Left ventricle myocardium inferior (tissue), 1 donor: Measurements from ENCODE around the gene GLYAT. TPM values are rescaled to one million over a fixed set of nuclear protein-coding genes. Genes with fewer than 3 reads are reported as not detected.

Experiments used
- DNase-seq: peaks from one replicate; pipeline ENCODE4 v3.0.0-alpha.2; 2020
- H3K27ac ChIP-seq: fragments of 200-600 bp; replicated peaks from 2 replicates; pipeline ENCODE4 v1.8.0; 2021
- H3K27me3 ChIP-seq: fragments of 200-600 bp; 2 replicates; pipeline ENCODE4 v1.8.0; 2021; ENCODE audit warnings: low read depth
- H3K36me3 ChIP-seq: fragments of 200-600 bp; 2 replicates; pipeline ENCODE4 v1.8.0; 2021
- H3K4me1 ChIP-seq: fragments of 200-600 bp; 2 replicates; pipeline ENCODE4 v1.8.0; 2021
- H3K4me3 ChIP-seq: fragments of 200-600 bp; 2 replicates; pipeline ENCODE4 v1.8.0; 2021; ENCODE audit warnings: mild to moderate bottlenecking, moderate library complexity
- H3K9me3 ChIP-seq: fragments of 200-600 bp; replicated peaks from 2 replicates; pipeline ENCODE4 v1.8.0; 2021
- CTCF ChIP-seq: fragments of 200-600 bp; IDR thresholded peaks from 2 replicates; pipeline ENCODE4 v1.8.0; 2021; ENCODE audit warnings: antibody characterized with exemption, mild to moderate bottlenecking, borderline replicate concordance
- intact Hi-C: fragments of 100-400 bp; cut with micrococcal nuclease; formaldehyde crosslinking; loops from one replicate; pipeline ENCODE4 v1.11.0; 2022
- total RNA-seq: library from RNA; stranded (reverse); fragmentation: NEBNext Ultra II Directional; extraction: Animal tissue kit (Norgen Biotek cat#: 25700); gene quantifications from one replicate; pipeline ENCODE4 v1.2.1, GENCODE V29; 2021
- donor health status: DM: no; HTN: yes; CAD: no; lungs with severe emphysema.

GLYAT gene
- total RNA-seq, 1 donor from 2014 or later: not detected

DNA sequence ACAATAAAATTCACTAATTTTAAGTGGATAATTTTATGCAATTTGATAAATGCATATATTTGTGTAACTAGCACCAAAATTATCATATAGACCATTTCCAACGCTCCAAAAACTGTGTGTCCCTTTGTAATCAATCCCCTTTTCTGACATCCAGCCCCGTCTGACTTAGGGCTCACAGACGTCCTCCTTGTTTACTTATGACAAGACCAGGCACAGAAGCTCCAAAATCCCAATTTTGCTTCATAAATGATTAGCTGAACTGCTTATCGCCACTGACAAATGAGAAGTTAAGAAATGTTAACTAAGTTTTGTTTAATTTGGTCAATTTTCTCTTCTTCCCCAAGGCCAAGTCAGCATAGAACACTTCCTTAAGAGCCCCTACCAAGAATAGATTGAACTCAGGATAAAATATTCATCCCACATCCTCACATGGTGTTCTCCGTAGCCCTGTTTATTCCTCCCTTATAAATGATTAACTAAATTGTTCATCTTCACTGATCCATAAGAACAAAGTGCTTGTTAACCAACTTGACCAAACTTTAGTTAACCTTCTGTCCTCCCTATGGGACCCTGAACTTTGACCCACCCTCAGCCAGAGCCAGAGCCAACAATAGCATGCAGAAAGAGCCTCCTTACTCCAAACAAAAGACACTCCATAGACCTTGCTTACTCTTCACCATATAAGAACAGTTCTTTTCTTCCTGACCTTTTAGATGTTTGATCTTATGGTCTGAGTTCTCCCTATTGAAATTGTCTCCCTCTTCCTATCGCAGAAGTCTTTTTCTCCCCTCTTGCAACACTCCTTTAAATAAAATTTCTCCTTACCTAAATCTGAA, 30.8 kb upstream of the GLYAT start:
- no peak overlapping the region for H3K27ac ChIP-seq
- no peak for TF ChIP-seq CTCF
- H3K9me3 ChIP-seq: no peaks in the 10 kb centered on the region
- no peaks in the 10 kb centered on the region for H3K4me1 ChIP-seq
- no peak overlapping the region for H3K4me3 ChIP-seq
- no peaks in the 10 kb centered on the region for H3K36me3 ChIP-seq
- DNase-seq: no peak
- intact Hi-C loops: no loop called here
- H3K27me3 ChIP-seq: no peaks in the 10 kb centered on the region

- TF ChIP-seq CTCF: no peak
- Histone ChIP-seq H3K4me1 (no peaks in the 10 kb centered on the region), H3K27ac (no peak overlapping the region), H3K27me3 (no peaks in the 10 kb centered on the region), H3K4me3 (no peak overlapping the region), H3K36me3 (no peaks in the 10 kb centered on the region), H3K9me3 (no peaks in the 10 kb centered on the region)
- intact Hi-C loops: no loop called here
- no peak for DNase-seq
Measured at GRCh38 chr11:58757439-58757838, 25.7 kb upstream of the GLYAT start.

GRCh38 chr11:58745705-58746364, 14.1 kb upstream of the GLYAT start:
- DNase-seq: no peak
- H3K36me3 ChIP-seq: no peaks in the 10 kb centered on the region
- peaks cover 42% of the 10 kb centered on the region for H3K9me3 ChIP-seq
- H3K27ac ChIP-seq: no peak overlapping the region
- H3K4me1 ChIP-seq: no peaks in the 10 kb centered on the region
- TF ChIP-seq CTCF: no peak
- H3K27me3 ChIP-seq: peaks cover 31% of the 10 kb centered on the region
- intact Hi-C loops: no loop called here
- H3K4me3 ChIP-seq: no peak overlapping the region

GRCh38 chr11:58744988-58745704, 13.4 kb upstream of the GLYAT start:
- no peaks in the 10 kb centered on the region for H3K4me1 ChIP-seq
- TF ChIP-seq CTCF: no peak
- intact Hi-C loops: no loop called here
- DNase-seq: no peak
- H3K36me3 ChIP-seq: no peaks in the 10 kb centered on the region
- no peak overlapping the region for H3K27ac ChIP-seq
- H3K9me3 ChIP-seq: peaks cover 49% of the 10 kb centered on the region
- H3K27me3 ChIP-seq: peaks cover 30% of the 10 kb centered on the region
- H3K4me3 ChIP-seq: no peak overlapping the region

GRCh38 chr11:58742981-58743880, 11.5 kb upstream of the GLYAT start:
- no peak for TF ChIP-seq CTCF

More at GRCh38 chr11:58742981-58743880, 11.5 kb upstream of the GLYAT start:
- Histone ChIP-seq H3K27me3 (peaks cover 11% of the 10 kb centered on the region), H3K4me3 (no peak overlapping the region), H3K36me3 (no peaks in the 10 kb centered on the region), H3K27ac (no peak overlapping the region), H3K4me1 (no peaks in the 10 kb centered on the region), H3K9me3 (peaks cover 60% of the 10 kb centered on the region)
- intact Hi-C loops: no loop called here
- no peak for DNase-seq
